HepG2 (cell line): ENCODE results near the gene TTC24. TPM values are rescaled to one million over a fixed set of nuclear protein-coding genes. Genes with fewer than 3 reads are reported as not detected.

Source experiments
- ARNT2 ChIP-seq: sonication (generic); formaldehyde crosslinking; IDR thresholded peaks from 2 replicates; pipeline ENCODE4 v1.8.0; 2022; ENCODE audit warnings: mild to moderate bottlenecking, low read depth, missing genetic modification reagents, moderate library complexity
- CHD2 ChIP-seq: IDR thresholded peaks from 2 replicates; pipeline ENCODE4 v1.6.1; 2011; ENCODE audit warnings: low read depth, low read length, improper control_type of control experiment
- ESRRA ChIP-seq: sonication (generic); formaldehyde crosslinking; IDR thresholded peaks from 2 replicates; pipeline ENCODE4 v1.5.1; 2020; ENCODE audit warnings: mild to moderate bottlenecking, low read depth, missing genetic modification reagents
- FOSL2 ChIP-seq: sonication (generic); formaldehyde crosslinking; IDR thresholded peaks from 2 replicates; pipeline ENCODE4 v1.4.0; 2020; ENCODE audit warnings: missing genetic modification reagents
- FOXA1 ChIP-seq, 2 experiments: fragments of 450-650 bp in 1 of 2; sonication (generic) in 1 of 2; formaldehyde crosslinking in 1 of 2; IDR thresholded peaks; 2 replicates each; pipeline versions ENCODE4 v1.4.0 to v1.6.1; 2016 to 2020; ENCODE audit warnings: missing genetic modification reagents in 1 of 2
- JUNB ChIP-seq: sonication (generic); formaldehyde crosslinking; IDR thresholded peaks from 2 replicates; pipeline ENCODE4 v1.8.0; 2022; ENCODE audit warnings: missing genetic modification reagents, mild to moderate bottlenecking, borderline replicate concordance
- KAT2B ChIP-seq: fragments of 150-350 bp; IDR thresholded peaks from 2 replicates; pipeline ENCODE4 v1.6.1; 2014; ENCODE audit warnings: low read depth, low read length, borderline replicate concordance
- LCORL ChIP-seq, 2 experiments: fragments of 450-650 bp in 1 of 2; sonication (generic) in 1 of 2; formaldehyde crosslinking in 1 of 2; IDR thresholded peaks; 2 replicates each; pipeline versions ENCODE4 v1.5.0 to v1.6.1; 2017 to 2020; ENCODE audit warnings: antibody characterized with exemption in 1 of 2, missing genetic modification reagents in 1 of 2
- PRMT3 ChIP-seq: sonication (generic); formaldehyde crosslinking; IDR thresholded peaks from 2 replicates; pipeline ENCODE4 v1.8.1; 2022; ENCODE audit warnings: low read depth, mild to moderate bottlenecking, moderate library complexity, missing genetic modification reagents, borderline replicate concordance
- XRCC5 ChIP-seq: fragments of 200-400 bp; formaldehyde crosslinking; optimal IDR thresholded peaks from 2 replicates; pipeline ENCODE3; 2017; ENCODE audit warnings: mild to moderate bottlenecking, low read length
- ZBED4 ChIP-seq: sonication (generic); formaldehyde crosslinking; IDR thresholded peaks from 2 replicates; pipeline ENCODE4 v1.4.0; 2020; ENCODE audit warnings: missing genetic modification reagents, borderline replicate concordance
- ZNF230 ChIP-seq: sonication (generic); formaldehyde crosslinking; IDR thresholded peaks from 2 replicates; pipeline ENCODE4 v1.4.0; 2020; ENCODE audit warnings: mild to moderate bottlenecking, missing genetic modification reagents
- ZNF451 ChIP-seq: sonication (generic); formaldehyde crosslinking; IDR thresholded peaks from 2 replicates; pipeline ENCODE4 v1.5.0; 2020; ENCODE audit warnings: mild to moderate bottlenecking, missing genetic modification reagents
- ZNF615 ChIP-seq: sonication (generic); formaldehyde crosslinking; IDR thresholded peaks from 2 replicates; pipeline ENCODE4 v1.5.0; 2020; ENCODE audit warnings: mild to moderate bottlenecking, missing genetic modification reagents, borderline replicate concordance
- ZNF792 ChIP-seq: IDR thresholded peaks from 2 replicates; pipeline ENCODE4 v1.6.1; 2016
- polyA plus RNA-seq, 8 experiments: library from polyadenylated mRNA; depleted of rRNA in 3 of 8; stranded (reverse) in 7 of 8; unstranded in 1 of 8; fragments of >200 nt; fragmentation: Illumina TruSeq in 4 of 8; extraction: Trizol in 4 of 8; gene quantifications; 2 replicates each; pipeline versions ENCODE4 v1.2.1 to v1.2.3, GENCODE V29; 2011 to 2016; ENCODE audit warnings: low read depth in 4 of 8, missing spikeins in 1 of 8, mixed read lengths in 1 of 8; ENCODE audit not compliant: insufficient read depth in 1 of 8
- total RNA-seq, 5 experiments: library from RNA; depleted of rRNA; stranded (reverse); fragments of >200 nt; fragmentation: Illumina TruSeq; extraction: Trizol; gene quantifications; 2 replicates each; pipeline ENCODE4 v1.2.3, GENCODE V29; 2016; ENCODE audit warnings: low read depth in 1 of 5
- TF ChIP-seq, protein P1 (sequence below): sonication (generic); formaldehyde crosslinking; IDR thresholded peaks from 2 replicates; pipeline ENCODE4 v1.4.0; 2020; ENCODE audit warnings: missing genetic modification reagents
- TF ChIP-seq, protein P2 (sequence below): sonication (generic); formaldehyde crosslinking; IDR thresholded peaks from 2 replicates; pipeline ENCODE4 v1.4.0; 2020; ENCODE audit warnings: missing genetic modification reagents
- TF ChIP-seq, protein P3 (sequence below): sonication (generic); formaldehyde crosslinking; IDR thresholded peaks from 2 replicates; pipeline ENCODE4 v1.4.0; 2020; ENCODE audit warnings: missing genetic modification reagents, low read depth, mild to moderate bottlenecking, borderline replicate concordance

The TTC24 gene
- total and polyA plus RNA-seq, 2 of the 13 experiments (the other 11 are each of a cell fraction or from before 2014, with no cell fraction given) = 0.13 to 0.18 TPM

GRCh38 chr1:156616463-156616862, 36.9 kb downstream of the TTC24 start (continued):
- TF ChIP-seq, protein P1, sequence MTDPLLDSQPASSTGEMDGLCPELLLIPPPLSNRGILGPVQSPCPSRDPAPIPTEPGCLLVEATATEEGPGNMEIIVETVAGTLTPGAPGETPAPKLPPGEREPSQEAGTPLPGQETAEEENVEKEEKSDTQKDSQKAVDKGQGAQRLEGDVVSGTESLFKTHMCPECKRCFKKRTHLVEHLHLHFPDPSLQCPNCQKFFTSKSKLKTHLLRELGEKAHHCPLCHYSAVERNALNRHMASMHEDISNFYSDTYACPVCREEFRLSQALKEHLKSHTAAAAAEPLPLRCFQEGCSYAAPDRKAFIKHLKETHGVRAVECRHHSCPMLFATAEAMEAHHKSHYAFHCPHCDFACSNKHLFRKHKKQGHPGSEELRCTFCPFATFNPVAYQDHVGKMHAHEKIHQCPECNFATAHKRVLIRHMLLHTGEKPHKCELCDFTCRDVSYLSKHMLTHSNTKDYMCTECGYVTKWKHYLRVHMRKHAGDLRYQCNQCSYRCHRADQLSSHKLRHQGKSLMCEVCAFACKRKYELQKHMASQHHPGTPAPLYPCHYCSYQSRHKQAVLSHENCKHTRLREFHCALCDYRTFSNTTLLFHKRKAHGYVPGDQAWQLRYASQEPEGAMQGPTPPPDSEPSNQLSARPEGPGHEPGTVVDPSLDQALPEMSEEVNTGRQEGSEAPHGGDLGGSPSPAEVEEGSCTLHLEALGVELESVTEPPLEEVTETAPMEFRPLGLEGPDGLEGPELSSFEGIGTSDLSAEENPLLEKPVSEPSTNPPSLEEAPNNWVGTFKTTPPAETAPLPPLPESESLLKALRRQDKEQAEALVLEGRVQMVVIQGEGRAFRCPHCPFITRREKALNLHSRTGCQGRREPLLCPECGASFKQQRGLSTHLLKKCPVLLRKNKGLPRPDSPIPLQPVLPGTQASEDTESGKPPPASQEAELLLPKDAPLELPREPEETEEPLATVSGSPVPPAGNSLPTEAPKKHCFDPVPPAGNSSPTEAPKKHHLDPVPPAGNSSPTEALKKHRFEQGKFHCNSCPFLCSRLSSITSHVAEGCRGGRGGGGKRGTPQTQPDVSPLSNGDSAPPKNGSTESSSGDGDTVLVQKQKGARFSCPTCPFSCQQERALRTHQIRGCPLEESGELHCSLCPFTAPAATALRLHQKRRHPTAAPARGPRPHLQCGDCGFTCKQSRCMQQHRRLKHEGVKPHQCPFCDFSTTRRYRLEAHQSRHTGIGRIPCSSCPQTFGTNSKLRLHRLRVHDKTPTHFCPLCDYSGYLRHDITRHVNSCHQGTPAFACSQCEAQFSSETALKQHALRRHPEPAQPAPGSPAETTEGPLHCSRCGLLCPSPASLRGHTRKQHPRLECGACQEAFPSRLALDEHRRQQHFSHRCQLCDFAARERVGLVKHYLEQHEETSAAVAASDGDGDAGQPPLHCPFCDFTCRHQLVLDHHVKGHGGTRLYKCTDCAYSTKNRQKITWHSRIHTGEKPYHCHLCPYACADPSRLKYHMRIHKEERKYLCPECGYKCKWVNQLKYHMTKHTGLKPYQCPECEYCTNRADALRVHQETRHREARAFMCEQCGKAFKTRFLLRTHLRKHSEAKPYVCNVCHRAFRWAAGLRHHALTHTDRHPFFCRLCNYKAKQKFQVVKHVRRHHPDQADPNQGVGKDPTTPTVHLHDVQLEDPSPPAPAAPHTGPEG (CRISPR knock-in tag) = no peak
- TF ChIP-seq ZNF615 (no peak), FOSL2 (CRISPR knock-in tag) (no peak), XRCC5 (peak; percentile 17), PRMT3 (CRISPR knock-in tag) (no peak), CHD2 (no peak), LCORL (IDR thresholded peaks at IDR 0.05) (peak; percentile 42; the same call in 1 of the 2 replicates), LCORL (CRISPR knock-in tag; IDR thresholded peaks at IDR 0.05) (no peak), ZNF792 (CRISPR knock-in tag) (0 out of 2 replicates have a peak, but pooled peaks have one; percentile 55), JUNB (CRISPR knock-in tag) (no peak), ESRRA (CRISPR knock-in tag) (no peak), ZBED4 (CRISPR knock-in tag) (no peak), ZNF230 (CRISPR knock-in tag) (no peak), KAT2B (no peak), ARNT2 (CRISPR knock-in tag) (no peak), ZNF451 (no peak), FOXA1 (IDR thresholded peaks at IDR 0.05) (no peak), FOXA1 (CRISPR knock-in tag; IDR thresholded peaks at IDR 0.05) (peak; percentile 64; the same call in 1 of the 2 replicates)
- TF ChIP-seq, protein P2, sequence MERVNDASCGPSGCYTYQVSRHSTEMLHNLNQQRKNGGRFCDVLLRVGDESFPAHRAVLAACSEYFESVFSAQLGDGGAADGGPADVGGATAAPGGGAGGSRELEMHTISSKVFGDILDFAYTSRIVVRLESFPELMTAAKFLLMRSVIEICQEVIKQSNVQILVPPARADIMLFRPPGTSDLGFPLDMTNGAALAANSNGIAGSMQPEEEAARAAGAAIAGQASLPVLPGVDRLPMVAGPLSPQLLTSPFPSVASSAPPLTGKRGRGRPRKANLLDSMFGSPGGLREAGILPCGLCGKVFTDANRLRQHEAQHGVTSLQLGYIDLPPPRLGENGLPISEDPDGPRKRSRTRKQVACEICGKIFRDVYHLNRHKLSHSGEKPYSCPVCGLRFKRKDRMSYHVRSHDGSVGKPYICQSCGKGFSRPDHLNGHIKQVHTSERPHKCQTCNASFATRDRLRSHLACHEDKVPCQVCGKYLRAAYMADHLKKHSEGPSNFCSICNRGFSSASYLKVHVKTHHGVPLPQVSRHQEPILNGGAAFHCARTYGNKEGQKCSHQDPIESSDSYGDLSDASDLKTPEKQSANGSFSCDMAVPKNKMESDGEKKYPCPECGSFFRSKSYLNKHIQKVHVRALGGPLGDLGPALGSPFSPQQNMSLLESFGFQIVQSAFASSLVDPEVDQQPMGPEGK (CRISPR knock-in tag) = peak; percentile 68
- TF ChIP-seq, protein P3, sequence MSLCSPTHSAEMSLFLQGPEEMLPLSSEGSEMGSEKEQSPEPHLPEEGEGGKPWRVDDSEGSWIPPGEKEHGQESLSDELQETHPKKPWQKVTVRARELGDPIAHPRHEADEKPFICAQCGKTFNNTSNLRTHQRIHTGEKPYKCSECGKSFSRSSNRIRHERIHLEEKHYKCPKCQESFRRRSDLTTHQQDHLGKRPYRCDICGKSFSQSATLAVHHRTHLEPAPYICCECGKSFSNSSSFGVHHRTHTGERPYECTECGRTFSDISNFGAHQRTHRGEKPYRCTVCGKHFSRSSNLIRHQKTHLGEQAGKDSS (CRISPR knock-in tag) = no peak
